Naive thymus-derived CD8-positive, alpha-beta T cell (primary cell): ENCODE results near the gene LIMD2. TPM values are rescaled to one million over a fixed set of nuclear protein-coding genes. Genes with fewer than 3 reads are reported as not detected.
"Not testable (repeated sequence)": the region's sequence is repeated elsewhere in the genome, so short reads cannot be mapped to it uniquely, and the experiment has no call there.

Source experiments
- ATAC-seq, 2 donors: fragments of 150-1000 bp; cut with Tn5 transposase in 1 of 2; sonication (Bioruptor Pico), chemical (Tn5 transposase) in 1 of 2; 1 replicate in 1 of 2; 2 replicates in 1 of 2; pipeline ENCODE4 v1.10.0; 2021; ENCODE audit warnings: mild to moderate bottlenecking in 2 of 2, moderate library complexity in 2 of 2
- POLR2A ChIA-PET: fragments of 350-600 bp; sonication (Branson Sonifier 250); formaldehyde crosslinking; loops from one replicate; lab custom pipeline; 2021; ENCODE audit warnings: antibody characterized with exemption; lab: Charles Lee
- DNase-seq, 10 donors: peaks; one replicate each; pipeline versions ENCODE4 v3.0.0 to v3.0.0-alpha.2; 2020 to 2022
- H3K27ac Mint-ChIP-seq, 10 donors: one replicate each; pipeline ENCODE4 v1.8.0; 2020 to 2022; ENCODE audit warnings: mild to moderate bottlenecking in 10 of 10, mixed read lengths in 10 of 10, moderate library complexity in 4 of 10, inconsistent platforms in 1 of 10
- H3K27me3 Mint-ChIP-seq, 5 donors: one replicate each; pipeline ENCODE4 v1.8.0; 2021 to 2022; ENCODE audit warnings: mixed read lengths in 5 of 5
- H3K36me3 Mint-ChIP-seq, 3 donors: one replicate each; pipeline ENCODE4 v1.8.0; 2020 to 2022; ENCODE audit warnings: mixed read lengths in 3 of 3, mild to moderate bottlenecking in 2 of 3, inconsistent platforms in 1 of 3
- H3K4me1 Mint-ChIP-seq, 4 donors: one replicate each; pipeline ENCODE4 v1.8.0; 2021 to 2022; ENCODE audit warnings: mixed read lengths in 4 of 4
- H3K4me3 Mint-ChIP-seq, 10 donors: one replicate each; pipeline ENCODE4 v1.8.0; 2020 to 2022; ENCODE audit warnings: mild to moderate bottlenecking in 10 of 10, mixed read lengths in 10 of 10, moderate library complexity in 6 of 10, inconsistent platforms in 1 of 10
- H3K9me3 Mint-ChIP-seq, 9 donors: one replicate each; pipeline ENCODE4 v1.8.0; 2020 to 2022; ENCODE audit warnings: mixed read lengths in 9 of 9, mild to moderate bottlenecking in 3 of 9, inconsistent platforms in 1 of 9, moderate library complexity in 1 of 9
- polyA plus RNA-seq, 3 donors: library from polyadenylated mRNA; unstranded; fragments of 300-500 nt; fragmentation: Illumina TruSeq; gene quantifications; one replicate each; pipeline ENCODE4 v1.2.3, GENCODE V29; 2021
- total RNA-seq, 8 experiments: library from RNA in 2 of 8; stranded (reverse) in 2 of 8; gene quantifications; one replicate each; pipeline ENCODE4 v1.2.3 and lab custom pipeline; 2021 to 2026

LIMD2 gene
- total RNA-seq: 100 to 1,000 TPM; 936 to 980 TPM
- polyA plus RNA-seq: 100 to 1,000 TPM; 390 to 700 (median 632) TPM
- 217 to 696 (median 471) reads per million in 6 experiments for total RNA-seq (lab: John Stamatoyannopoulos, UW)

GRCh38 chr17:63699638-63700527 lies at the start of gene LIMD2:
TSS of gene LIMD2 (minus strand) at chr17:63700125. CDS start at chr17:63699298, 827 bp downstream.
- H3K27me3 Mint-ChIP-seq: no peaks in the 10 kb centered on the region
- peak within 1 kb of the TSS; percentile 90 to 100 (median 96) for H3K4me3 Mint-ChIP-seq
- ATAC-seq (peak; percentile 36 to 38), DNase-seq (peak; percentile 81 to 94 (median 88))
- H3K9me3 Mint-ChIP-seq: peaks cover 0 to 5% (median 0%) of the 10 kb centered on the region in 9 donors
- peak within 1 kb of the TSS; percentile 96 to 99 (median 99) for H3K27ac Mint-ChIP-seq
- POLR2A ChIA-PET: interaction anchor here (0.6 to 15.3 kb wide), 13 partner anchors 10 to 806 kb away, joined by 3 to 1071 read pairs (median 26); partner anchors contain the start of genes CCDC47, CEP95, DCAF7 and DDX42
- H3K4me1 Mint-ChIP-seq: peaks cover 43 to 72% (median 63%) of the 10 kb centered on the region in 4 donors
- H3K36me3 Mint-ChIP-seq: peaks cover 0 to 59% (median 17%) of the 10 kb centered on the region in 3 donors

DNA sequence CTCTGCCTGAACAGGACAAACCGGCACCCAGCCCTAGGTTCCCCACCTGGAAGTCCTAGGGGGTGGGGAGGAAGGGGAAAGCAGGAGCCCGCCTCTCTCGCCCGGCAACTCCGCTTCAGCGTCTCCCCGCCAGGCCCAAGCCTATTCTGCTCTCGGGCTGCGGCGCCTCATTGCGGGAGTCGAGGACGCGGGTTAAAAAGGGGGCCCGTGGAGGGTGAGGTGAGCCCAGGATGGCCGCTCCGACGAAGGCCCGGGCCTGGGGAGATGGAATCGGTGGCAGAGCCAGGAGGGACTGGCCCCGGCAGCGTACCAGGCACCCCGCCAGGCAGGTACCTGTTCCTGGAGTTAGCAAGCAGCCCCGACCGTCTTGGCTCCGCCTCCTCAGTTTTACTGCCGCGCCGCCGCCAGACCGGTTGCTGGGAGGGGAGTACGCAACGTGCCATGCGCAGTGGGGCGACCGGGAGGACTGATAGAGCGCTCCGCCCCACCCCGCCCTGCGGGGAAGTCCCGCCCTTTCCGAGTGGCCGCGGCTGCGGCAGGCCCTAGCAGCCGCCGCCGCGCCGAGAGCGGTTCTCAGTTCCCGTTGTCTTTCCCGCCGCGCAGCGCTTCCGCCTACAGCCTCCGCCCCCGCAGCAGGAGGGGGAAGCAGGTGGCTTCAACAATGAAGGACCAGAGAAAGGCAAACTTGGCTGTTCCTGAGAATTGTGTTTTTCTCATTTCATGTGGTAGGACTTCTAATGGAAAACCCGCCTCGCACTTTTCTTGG lies 41.7 kb upstream of the LIMD2 start, which contains the start of gene STRADA:
TSS of gene STRADA (minus strand) at position 392 of the 766 bp plus-strand sequence. CDS start 13,430 bp downstream, outside the sequence.
- H3K9me3 Mint-ChIP-seq: no peaks in the 10 kb centered on the region
- no peaks in the 10 kb centered on the region for H3K27me3 Mint-ChIP-seq
- ATAC-seq: peak; percentile 83 to 88
- DNase-seq: peak; percentile 93 to 99 (median 98)
- peaks cover 15 to 28% (median 19%) of the 10 kb centered on the region in 4 donors for H3K4me1 Mint-ChIP-seq
- POLR2A ChIA-PET: interaction anchor here (0.7 to 8.9 kb wide), 27 partner anchors 8 to 765 kb away, joined by 3 to 127 read pairs (median 5); partner anchors contain the start of genes CCDC47, CEP95, DCAF7 and DDX42
- peak within 1 kb of the TSS; percentile 86 to 98 (median 93) for H3K4me3 Mint-ChIP-seq
- H3K36me3 Mint-ChIP-seq: peaks cover 0 to 12% (median 3%) of the 10 kb centered on the region in 3 donors
- H3K27ac Mint-ChIP-seq: peak within 1 kb of the TSS; percentile 91 to 98 (median 96)

DNA sequence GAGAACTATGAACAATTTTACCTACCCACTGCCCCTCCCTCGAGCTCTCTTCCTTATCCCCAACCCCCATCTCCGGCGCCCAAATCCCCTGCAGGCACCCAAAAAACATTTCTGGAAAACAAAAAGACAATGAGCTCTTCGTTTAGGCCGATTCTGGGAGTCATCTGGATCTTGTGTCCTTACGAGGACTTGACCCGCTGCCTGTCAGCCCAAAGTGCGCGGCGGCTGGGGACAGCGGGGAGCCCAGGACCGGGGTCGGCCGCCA lies 41.1 kb upstream of the LIMD2 start:
- peaks cover 0 to 8% (median 1%) of the 10 kb centered on the region in 3 donors for H3K36me3 Mint-ChIP-seq
- ATAC-seq: no peak

GRCh38 chr17:63740464-63741142 lies 40.7 kb upstream of the LIMD2 start:
- POLR2A ChIA-PET: interaction anchor here (0.7 to 8.9 kb wide), 14 partner anchors 10 to 405 kb away, joined by 3 to 127 read pairs (median 5); partner anchors contain the start of genes CCDC47, DCAF7, DDX42 and LIMD2
- Mint-ChIP-seq H3K9me3 (no peaks in the 10 kb centered on the region), H3K36me3 (peaks cover 0 to 3% (median 0%) of the 10 kb centered on the region in 3 donors), H3K27ac (peak overlapping the region; percentile 91 to 98 (median 96)), H3K27me3 (no peaks in the 10 kb centered on the region), H3K4me3 (peak overlapping the region; percentile 86 to 98 (median 93)), H3K4me1 (peaks cover 15 to 28% (median 19%) of the 10 kb centered on the region in 4 donors)
- ATAC-seq: no peak
- DNase-seq: peak in 3 of 10 donors; percentile 5 to 15 (median 11)

More for the DNA sequence above, 41.1 kb upstream of the LIMD2 start:
- no peak for DNase-seq
- POLR2A ChIA-PET: interaction anchor here (0.7 to 8.9 kb wide), 12 partner anchors 11 to 405 kb away, joined by 3 to 127 read pairs (median 6); partner anchors contain the start of genes CCDC47, DCAF7, DDX42 and LIMD2
- Mint-ChIP-seq H3K4me1 (peaks cover 15 to 28% (median 19%) of the 10 kb centered on the region in 4 donors), H3K27ac (peak overlapping the region; percentile 91 to 98 (median 96)), H3K9me3 (no peaks in the 10 kb centered on the region), H3K27me3 (no peaks in the 10 kb centered on the region), H3K4me3 (peak overlapping the region; percentile 86 to 98 (median 93))

GRCh38 chr17:63735691-63736090 lies 35.8 kb upstream of the LIMD2 start:
- Mint-ChIP-seq H3K36me3 (no peaks in the 10 kb centered on the region), H3K27ac (peak overlapping the region in 1 of 10 donors; percentile 43), H3K27me3 (no peaks in the 10 kb centered on the region), H3K4me3 (no peak overlapping the region), H3K4me1 (peaks cover 7 to 18% (median 13%) of the 10 kb centered on the region in 4 donors), H3K9me3 (no peaks in the 10 kb centered on the region)
- ATAC-seq (no peak), DNase-seq (no peak)
- POLR2A ChIA-PET: interaction anchor here (0.9 to 8.9 kb wide), 5 partner anchors 14 to 91 kb away, joined by 3 to 127 read pairs (median 3); no protein-coding TSS in a partner anchor

DNA sequence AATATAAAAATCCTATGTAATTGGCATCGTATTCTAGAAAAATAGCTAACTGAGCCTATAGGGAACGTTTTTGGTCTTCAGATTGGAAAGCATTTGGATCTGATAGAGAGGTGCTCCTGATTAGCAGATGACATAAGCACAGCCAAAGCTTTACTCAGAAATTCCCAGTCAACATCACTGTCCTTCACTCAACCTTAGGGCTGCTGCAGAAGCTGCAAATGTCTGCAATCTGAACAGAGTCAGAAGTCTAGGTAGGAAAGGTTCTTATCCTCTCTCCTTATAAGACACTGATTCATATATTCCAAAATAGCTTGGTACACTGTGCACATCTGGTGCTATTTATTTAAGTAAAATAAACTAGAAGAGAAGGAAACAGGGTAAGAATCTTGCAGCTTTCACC lies 22.5 kb upstream of the LIMD2 start:
- Mint-ChIP-seq H3K27ac (peak overlapping the region in 3 of 10 donors; percentile 15 to 80 (median 40)), H3K4me3 (no peak overlapping the region), H3K9me3 (no peaks in the 10 kb centered on the region), H3K4me1 (peaks cover 0 to 8% (median 4%) of the 10 kb centered on the region in 4 donors), H3K27me3 (no peaks in the 10 kb centered on the region), H3K36me3 (peaks cover 0 to 34% (median 9%) of the 10 kb centered on the region in 3 donors)
- POLR2A ChIA-PET: interaction anchor here (0.9 to 4.2 kb wide), 3 partner anchors 10 to 25 kb away, joined by 3 to 23 read pairs (median 7); no protein-coding TSS in a partner anchor
- DNase-seq (no peak), ATAC-seq (no peak)

DNA sequence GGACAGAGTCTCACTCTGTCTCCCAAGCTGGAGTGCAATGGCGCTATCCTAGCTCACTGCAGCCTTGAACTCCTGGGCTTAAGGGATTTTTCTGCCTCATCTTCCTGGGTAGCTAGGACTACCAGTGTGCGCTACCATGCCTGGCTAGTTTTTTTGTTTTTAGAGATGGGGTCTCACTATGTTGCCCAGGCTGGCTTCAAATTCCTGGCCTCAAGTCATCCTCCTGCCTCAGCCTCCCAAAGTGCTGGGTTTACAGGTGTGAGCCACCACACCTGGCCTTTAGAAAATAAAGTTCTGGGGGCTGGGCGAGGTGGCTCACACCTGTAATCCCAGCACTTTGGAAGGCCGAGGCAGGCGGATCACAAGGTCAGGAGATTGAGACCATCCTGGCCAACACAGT lies 20.3 kb upstream of the LIMD2 start:
- not testable (repeated sequence) for H3K9me3 Mint-ChIP-seq, H3K4me3 Mint-ChIP-seq, H3K27ac Mint-ChIP-seq, ATAC-seq, H3K27me3 Mint-ChIP-seq, DNase-seq
- Mint-ChIP-seq H3K4me1 (peaks cover 0 to 12% (median 6%) of the 10 kb centered on the region in 4 donors), H3K36me3 (peaks cover 0 to 33% (median 3%) of the 10 kb centered on the region in 3 donors)
- POLR2A ChIA-PET: interaction anchor here (1.2 to 4.2 kb wide), 2 partner anchors 10 to 23 kb away, joined by 6 to 23 read pairs; no protein-coding TSS in a partner anchor

- Mint-ChIP-seq H3K27me3 (no peaks in the 10 kb centered on the region), H3K9me3 (no peaks in the 10 kb centered on the region)
- no peak for ATAC-seq
Observed at GRCh38 chr17:63718988-63719387, 19.1 kb upstream of the LIMD2 start.

GRCh38 chr17:63716426-63716825 lies 16.5 kb upstream of the LIMD2 start:
- H3K4me3 Mint-ChIP-seq: no peak overlapping the region
- POLR2A ChIA-PET: interaction anchor here (1.5 to 18.5 kb wide), 3 partner anchors 10 to 57 kb away, joined by 3 to 1071 read pairs (median 10); partner anchors contain the start of genes CCDC47, DDX42 and LIMD2
- no peaks in the 10 kb centered on the region for H3K27me3 Mint-ChIP-seq
- ATAC-seq: no peak
- DNase-seq: no peak
- H3K27ac Mint-ChIP-seq: peak overlapping the region in 3 of 10 donors; percentile 12 to 65 (median 52)
- peaks cover 0 to 12% (median 4%) of the 10 kb centered on the region in 4 donors for H3K4me1 Mint-ChIP-seq
- H3K9me3 Mint-ChIP-seq: no peaks in the 10 kb centered on the region
- H3K36me3 Mint-ChIP-seq: peaks cover 0 to 28% (median 0%) of the 10 kb centered on the region in 3 donors

More at GRCh38 chr17:63718988-63719387, 19.1 kb upstream of the LIMD2 start:
- Mint-ChIP-seq H3K4me3 (no peak overlapping the region), H3K27ac (peak overlapping the region in 2 of 10 donors; percentile 48 to 74), H3K4me1 (peaks cover 0 to 12% (median 6%) of the 10 kb centered on the region in 4 donors), H3K36me3 (peaks cover 0 to 29% (median 3%) of the 10 kb centered on the region in 3 donors)
- no peak for DNase-seq
- POLR2A ChIA-PET: interaction anchor here (1.7 to 18.5 kb wide), 3 partner anchors 13 to 22 kb away, joined by 4 to 1071 read pairs (median 23); partner anchors contain the start of gene LIMD2

DNA sequence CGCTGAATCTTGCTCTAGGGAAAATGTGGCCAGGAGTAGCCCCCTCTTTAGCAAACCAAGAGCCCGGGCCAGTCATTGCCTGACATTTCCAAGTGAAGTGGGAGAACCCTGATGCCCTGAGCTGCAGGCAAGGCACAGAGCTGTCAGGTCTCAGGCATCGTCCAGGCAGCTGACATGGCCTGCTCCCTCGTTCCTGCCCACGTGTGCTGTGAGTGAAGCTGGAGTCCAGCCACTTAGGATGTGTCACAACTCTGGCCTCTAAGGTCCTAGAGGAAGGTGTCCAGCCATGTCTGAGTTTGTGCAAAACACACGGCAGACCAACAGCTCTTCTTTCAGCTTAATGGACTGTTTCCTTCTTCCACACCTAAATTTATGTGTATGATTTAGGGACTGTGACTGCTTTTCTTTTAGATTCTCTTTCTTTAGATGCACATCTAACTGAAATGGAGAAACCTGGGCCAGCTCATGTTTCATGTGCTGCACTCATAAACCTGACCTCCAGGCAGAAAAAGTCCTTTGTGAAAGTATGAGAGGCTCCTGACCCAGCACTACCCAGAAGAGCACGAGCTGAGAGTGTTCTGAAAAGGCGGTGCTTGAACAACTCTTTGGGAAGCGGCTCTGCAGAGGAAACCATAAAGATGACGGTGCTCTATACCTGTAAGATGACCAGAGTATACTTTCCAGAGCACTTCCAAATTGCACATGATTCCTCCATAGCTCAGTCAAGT lies 14.8 kb upstream of the LIMD2 start:
- POLR2A ChIA-PET: interaction anchor here (1.0 to 18.5 kb wide), 4 partner anchors 9 to 59 kb away, joined by 3 to 1071 read pairs (median 7); partner anchors contain the start of genes CCDC47, DDX42 and LIMD2
- Mint-ChIP-seq H3K4me3 (no peak overlapping the region), H3K27me3 (no peaks in the 10 kb centered on the region), H3K9me3 (no peaks in the 10 kb centered on the region), H3K27ac (peak overlapping the region in 3 of 10 donors; percentile 7 to 56 (median 41)), H3K4me1 (peaks cover 9 to 24% (median 14%) of the 10 kb centered on the region in 4 donors), H3K36me3 (peaks cover 0 to 28% (median 0%) of the 10 kb centered on the region in 3 donors)
- no peak for DNase-seq
- no peak for ATAC-seq
